Thyroid gland (tissue), 4 donors: ENCODE data around the gene DLX2. TPM values are rescaled to one million over a fixed set of nuclear protein-coding genes. Genes with fewer than 3 reads are reported as not detected.

Source experiments
- DNase-seq, 2 donors: peaks; one replicate each; pipeline ENCODE4 v3.0.0-alpha.2; 2019
- H3K27ac ChIP-seq, 3 donors: fragments of 200-600 bp; sonication (generic); 1 replicate in 2 of 3; 2 replicates in 1 of 3; pipeline ENCODE4 v1.5.1; 2016 to 2019; ENCODE audit warnings: mild to moderate bottlenecking in 1 of 3, moderate library complexity in 1 of 3
- H3K27me3 ChIP-seq: fragments of 200-600 bp; sonication (generic); one replicate; pipeline ENCODE4 v1.5.1; 2019
- H3K36me3 ChIP-seq, 2 donors: fragments of 200-600 bp; sonication (generic); one replicate each; pipeline ENCODE4 v1.5.1; 2016 to 2019
- H3K4me1 ChIP-seq, 2 donors: fragments of 200-600 bp; sonication (generic); one replicate each; pipeline ENCODE4 v1.5.1; 2017 to 2019
- H3K4me3 ChIP-seq, 3 donors: fragments of 200-600 bp; sonication (generic); replicated peaks in 1 of 3; 1 replicate in 2 of 3; 2 replicates in 1 of 3; pipeline ENCODE4 v1.5.1; 2016; ENCODE audit warnings: mild to moderate bottlenecking in 1 of 3
- H3K9me3 ChIP-seq: fragments of 200-600 bp; sonication (generic); one replicate; pipeline ENCODE4 v1.5.1; 2017
- POLR2A ChIP-seq, 2 donors: fragments of 450-650 bp; IDR thresholded peaks; one replicate each; pipeline ENCODE4 v1.6.1; 2017; ENCODE audit warnings: antibody characterized with exemption in 2 of 2, mild to moderate bottlenecking in 2 of 2, moderate library complexity in 1 of 2
- WGBS, 2 donors: methylation state at CpG; one replicate each; pipeline ENCODE4 v1.1.5; 2017; 5-methylcytosine and 5-hydroxymethylcytosine counted together
- intact Hi-C: fragments of 100-400 bp; cut with DNase I; formaldehyde crosslinking; loops from one replicate; pipeline ENCODE4 v1.15.1; 2023
- total RNA-seq, 4 donors: library from RNA; depleted of rRNA; stranded (reverse); fragments of >200 nt; gene quantifications; one replicate each; pipeline ENCODE4 v1.2.3, GENCODE V29; 2016
- TF ChIP-seq, protein P1 (sequence below), 6 experiments: fragments of 200-600 bp in 3 of 6; fragments of 450-650 bp in 3 of 6; sonication (generic) in 3 of 6; IDR thresholded peaks; one replicate each; pipeline ENCODE4 v1.5.1; 2016 to 2019; ENCODE audit warnings: antibody characterized with exemption in 6 of 6, mild to moderate bottlenecking in 2 of 6, inconsistent platforms in 1 of 6, moderate library complexity in 1 of 6

The DLX2 gene
- total RNA-seq, 4 donors from 2014 or later: 0.25 to 0.78 (median 0.40) TPM; not detected in 1

DNA sequence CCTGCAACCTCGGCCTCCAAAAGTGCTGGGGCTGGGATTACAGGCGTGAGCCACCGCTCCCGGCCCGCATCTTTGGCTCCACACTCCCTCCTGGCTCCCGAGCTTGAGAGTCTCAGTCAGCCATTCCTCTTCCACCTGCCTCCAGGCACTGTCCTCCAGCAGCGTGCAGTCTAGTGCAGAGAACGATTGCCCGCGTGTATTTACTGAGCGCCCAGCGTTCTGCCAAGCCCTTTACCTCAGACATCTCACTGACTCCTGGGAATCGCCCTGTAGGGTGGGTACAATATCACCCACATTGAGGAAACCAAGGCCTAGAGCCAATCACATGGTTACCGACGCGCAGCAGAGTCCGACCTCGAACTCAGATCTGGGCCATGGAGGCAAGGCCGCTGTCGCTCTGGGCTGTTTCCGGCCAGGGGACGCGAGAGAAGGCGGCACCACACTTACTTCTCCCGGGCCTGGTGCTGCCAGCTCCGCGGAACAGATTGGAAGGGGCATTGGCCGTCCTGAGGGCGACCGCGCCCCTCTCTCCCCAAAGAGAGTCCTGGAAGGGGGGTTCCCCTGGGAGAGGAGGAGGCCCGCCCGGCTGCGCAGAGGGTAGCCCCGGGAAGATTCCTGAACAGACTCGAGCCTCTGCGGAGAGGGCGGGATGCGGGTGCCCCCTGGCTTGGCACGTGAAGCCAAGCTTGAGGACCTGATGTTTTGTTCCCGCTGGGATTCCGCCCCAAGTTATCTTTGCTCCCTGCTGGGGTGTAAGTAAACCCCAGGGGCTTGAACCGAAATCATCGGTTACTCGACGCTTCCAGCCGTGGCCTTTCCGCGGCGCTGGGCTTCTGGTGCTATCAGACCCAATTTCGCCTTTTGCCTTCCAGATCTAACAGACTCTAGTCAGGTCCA lies 5.2 kb upstream of the DLX2 start:
- H3K9me3 ChIP-seq: no peaks in the 10 kb centered on the region
- peaks cover 5 to 15% of the 10 kb centered on the region in 2 donors for H3K4me1 ChIP-seq
- no peaks in the 10 kb centered on the region for H3K36me3 ChIP-seq
- no peak overlapping the region for H3K27ac ChIP-seq
- intact Hi-C loops: loop anchor here (5.0 to 10.0 kb wide), 3 partner anchors 113 to 403 kb away; partner anchors contain the start of gene METAP1D
- 18 to 38% methylated on average over 23 to 37 of the region's 51 CpGs for WGBS, 2 donors
- no peak overlapping the region for H3K4me3 ChIP-seq
- DNase-seq: no peak
- TF ChIP-seq, protein P1, sequence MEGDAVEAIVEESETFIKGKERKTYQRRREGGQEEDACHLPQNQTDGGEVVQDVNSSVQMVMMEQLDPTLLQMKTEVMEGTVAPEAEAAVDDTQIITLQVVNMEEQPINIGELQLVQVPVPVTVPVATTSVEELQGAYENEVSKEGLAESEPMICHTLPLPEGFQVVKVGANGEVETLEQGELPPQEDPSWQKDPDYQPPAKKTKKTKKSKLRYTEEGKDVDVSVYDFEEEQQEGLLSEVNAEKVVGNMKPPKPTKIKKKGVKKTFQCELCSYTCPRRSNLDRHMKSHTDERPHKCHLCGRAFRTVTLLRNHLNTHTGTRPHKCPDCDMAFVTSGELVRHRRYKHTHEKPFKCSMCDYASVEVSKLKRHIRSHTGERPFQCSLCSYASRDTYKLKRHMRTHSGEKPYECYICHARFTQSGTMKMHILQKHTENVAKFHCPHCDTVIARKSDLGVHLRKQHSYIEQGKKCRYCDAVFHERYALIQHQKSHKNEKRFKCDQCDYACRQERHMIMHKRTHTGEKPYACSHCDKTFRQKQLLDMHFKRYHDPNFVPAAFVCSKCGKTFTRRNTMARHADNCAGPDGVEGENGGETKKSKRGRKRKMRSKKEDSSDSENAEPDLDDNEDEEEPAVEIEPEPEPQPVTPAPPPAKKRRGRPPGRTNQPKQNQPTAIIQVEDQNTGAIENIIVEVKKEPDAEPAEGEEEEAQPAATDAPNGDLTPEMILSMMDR (IDR thresholded peaks at IDR 0.05): no peak
- no peak for TF ChIP-seq POLR2A (IDR thresholded peaks at IDR 0.05)
- H3K27me3 ChIP-seq: peaks cover 33% of the 10 kb centered on the region

DNA sequence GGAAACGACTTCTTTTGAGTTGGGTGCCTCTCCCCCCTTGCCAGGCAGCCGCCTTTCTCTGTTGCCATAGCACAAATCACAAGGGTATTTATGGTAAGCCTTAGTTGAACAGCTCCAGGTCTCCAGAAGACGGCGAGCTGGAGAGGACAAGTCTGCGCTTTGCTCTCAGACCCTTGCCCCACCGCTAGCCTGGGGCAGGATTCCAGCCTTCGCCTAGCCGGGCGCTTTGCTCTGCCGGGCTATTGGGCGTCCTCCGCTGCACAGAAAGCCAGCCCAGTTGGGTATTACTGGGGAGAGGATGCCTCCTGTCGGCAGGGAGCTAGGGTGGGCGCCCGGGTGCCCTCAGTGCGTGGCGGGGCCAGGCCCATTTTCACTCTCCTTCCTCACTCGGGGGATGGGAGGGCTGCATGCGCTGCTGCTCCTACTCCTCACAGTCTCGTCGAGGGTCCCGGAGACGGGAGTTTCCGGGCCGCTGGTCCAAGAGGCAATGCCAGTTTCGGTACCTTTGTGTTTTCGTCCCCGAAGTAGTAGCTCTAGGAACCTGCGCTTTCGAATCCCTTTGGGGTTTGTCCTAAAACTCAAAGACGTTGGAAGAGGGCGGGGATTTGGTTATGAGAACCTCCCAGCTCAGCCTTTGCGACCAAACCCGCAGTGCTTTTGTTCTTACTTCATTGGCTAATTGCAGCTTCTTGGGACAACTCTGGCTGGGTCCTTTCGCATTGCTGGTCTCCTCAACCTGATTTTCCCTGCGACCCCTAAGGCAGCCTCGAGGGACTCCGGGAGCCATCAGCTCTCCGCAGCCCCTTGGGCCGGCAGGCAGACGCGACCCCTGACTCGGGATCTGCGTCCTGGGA lies 3.6 kb upstream of the DLX2 start:
- no peak for DNase-seq
- peaks cover 17 to 31% of the 10 kb centered on the region in 2 donors for H3K4me1 ChIP-seq
- H3K9me3 ChIP-seq: no peaks in the 10 kb centered on the region
- WGBS, 2 donors: 4 to 13% methylated on average over 16 to 40 of the region's 44 CpGs
- H3K27me3 ChIP-seq: peaks cover 47% of the 10 kb centered on the region
- TF ChIP-seq, protein P1 (IDR thresholded peaks at IDR 0.05): peak in 1 of 6 experiments; percentile 12
- no peak for TF ChIP-seq POLR2A (IDR thresholded peaks at IDR 0.05)
- no peak overlapping the region for H3K27ac ChIP-seq
- H3K36me3 ChIP-seq: no peaks in the 10 kb centered on the region
- H3K4me3 ChIP-seq: peak overlapping the region in 1 of 3 donors; percentile 7
- intact Hi-C loops: loop anchor here (5.0 to 10.0 kb wide), 3 partner anchors 112 to 402 kb away; partner anchors contain the start of gene METAP1D

DNA sequence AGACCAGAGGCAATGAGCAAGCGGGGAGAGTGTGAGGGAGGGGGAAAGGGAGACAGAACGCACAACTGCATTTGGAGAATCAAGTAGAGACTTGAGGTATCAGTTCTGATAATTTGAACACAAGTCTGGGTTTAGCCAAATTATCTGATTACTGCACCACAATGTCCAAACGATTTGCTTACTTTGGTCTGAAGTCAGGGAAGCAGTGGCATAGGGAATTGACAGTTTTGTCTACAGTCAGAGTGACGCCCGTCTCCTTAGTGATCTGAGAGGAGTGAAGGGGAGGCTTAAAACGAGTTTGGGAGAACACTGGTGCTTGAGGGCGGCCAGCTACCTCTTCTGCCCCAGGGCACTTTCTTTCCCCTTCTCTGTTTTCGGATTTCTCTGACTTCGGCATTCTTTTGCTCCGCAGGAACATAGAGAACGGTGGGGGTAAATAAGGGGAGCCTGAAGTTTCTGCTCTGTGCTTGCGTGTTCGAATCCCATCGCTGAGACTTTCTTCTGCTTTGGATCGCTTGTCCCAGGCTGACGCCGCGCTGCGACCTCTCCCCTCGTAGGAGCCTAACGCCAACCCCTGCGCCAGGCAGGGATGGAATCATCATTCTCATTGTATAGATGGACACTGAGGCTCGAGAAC lies 2.9 kb upstream of the DLX2 start:
- 14 to 17% methylated on average over 23 of the region's 23 CpGs for WGBS, 2 donors
- no peak overlapping the region for H3K4me3 ChIP-seq
- no peaks in the 10 kb centered on the region for H3K36me3 ChIP-seq
- peaks cover 55% of the 10 kb centered on the region for H3K27me3 ChIP-seq
- intact Hi-C loops: loop anchor here (5.0 to 10.0 kb wide), 3 partner anchors 111 to 401 kb away; partner anchors contain the start of gene METAP1D
- no peaks in the 10 kb centered on the region for H3K9me3 ChIP-seq
- peaks cover 17 to 39% of the 10 kb centered on the region in 2 donors for H3K4me1 ChIP-seq
- no peak overlapping the region for H3K27ac ChIP-seq
- DNase-seq: no peak
- TF ChIP-seq POLR2A (IDR thresholded peaks at IDR 0.05): no peak
- TF ChIP-seq, protein P1 (IDR thresholded peaks at IDR 0.05): no peak

DNA sequence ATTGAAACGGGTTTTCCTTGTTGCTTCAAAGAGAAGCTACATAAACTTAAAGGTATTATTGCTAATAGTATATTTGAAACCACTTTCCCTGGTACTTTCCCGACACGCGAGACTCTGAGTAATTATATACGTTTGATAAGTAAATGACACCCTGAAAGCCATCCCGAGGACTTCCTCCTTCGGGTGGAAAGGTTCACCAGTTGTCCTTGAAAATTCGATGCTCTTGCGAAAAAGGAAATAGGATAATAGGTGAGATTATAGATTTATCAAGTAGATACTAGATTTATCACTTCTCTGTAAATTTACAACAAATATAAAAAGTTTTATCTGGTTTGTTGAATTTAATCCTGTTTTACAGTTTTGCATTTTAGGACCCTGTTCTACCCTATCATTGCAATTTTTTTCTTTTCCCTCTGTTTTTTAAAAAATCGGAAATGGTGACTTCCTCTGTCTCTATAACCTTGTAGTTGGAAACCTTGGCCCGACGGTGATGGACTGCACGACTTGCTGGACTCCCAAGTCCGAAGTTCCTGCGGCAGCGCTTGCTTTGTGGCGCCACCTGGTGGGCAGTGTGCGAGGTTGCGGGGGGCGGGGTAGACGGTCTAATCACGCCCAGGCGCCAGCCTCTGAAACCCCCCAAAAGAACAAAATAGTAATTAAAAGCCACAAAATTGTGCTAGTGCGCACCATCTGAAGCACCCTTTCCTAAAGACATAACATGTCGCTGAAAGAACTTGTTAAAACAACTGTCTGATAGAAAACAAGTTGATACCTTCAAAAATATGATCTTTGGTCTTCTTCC lies 972 bp upstream of the DLX2 start:
- Histone ChIP-seq H3K9me3 (no peaks in the 10 kb centered on the region), H3K27me3 (peaks cover 70% of the 10 kb centered on the region), H3K4me1 (peaks cover 27 to 53% of the 10 kb centered on the region in 2 donors), H3K27ac (no peak overlapping the region), H3K36me3 (no peaks in the 10 kb centered on the region), H3K4me3 (no peak overlapping the region)
- intact Hi-C loops: loop anchor here (10.0 kb wide), 2 partner anchors 109 to 399 kb away; partner anchors contain the start of gene METAP1D
- DNase-seq: peak; percentile 67 to 75
- 5 to 7% methylated on average over 25 of the region's 25 CpGs for WGBS, 2 donors
- TF ChIP-seq, protein P1 (IDR thresholded peaks at IDR 0.05): peak; percentile 53 to 77 (median 62)
- TF ChIP-seq POLR2A (IDR thresholded peaks at IDR 0.05): no peak
